Epithelial cell of esophagus (primary cell): ENCODE results near the gene TIMM17B.

Experiments used
- DNase-seq: peaks from one replicate; pipeline ENCODE4 v3.0.0; 2010; ENCODE audit warnings: low read depth
- H3K4me3 ChIP-seq: 2 replicates; pipeline ENCODE4 v1.5.1; 2011; ENCODE audit warnings: mild to moderate bottlenecking, low read length, control low read depth
- TF ChIP-seq, protein P1 (sequence below): IDR thresholded peaks from 2 replicates; pipeline ENCODE4 v1.5.1; 2011; ENCODE audit warnings: low read depth, mild to moderate bottlenecking, low read length, control low read depth, inconsistent platforms; ENCODE audit not compliant: insufficient read depth; ENCODE audit errors: missing control alignments

The TIMM17B gene

DNA sequence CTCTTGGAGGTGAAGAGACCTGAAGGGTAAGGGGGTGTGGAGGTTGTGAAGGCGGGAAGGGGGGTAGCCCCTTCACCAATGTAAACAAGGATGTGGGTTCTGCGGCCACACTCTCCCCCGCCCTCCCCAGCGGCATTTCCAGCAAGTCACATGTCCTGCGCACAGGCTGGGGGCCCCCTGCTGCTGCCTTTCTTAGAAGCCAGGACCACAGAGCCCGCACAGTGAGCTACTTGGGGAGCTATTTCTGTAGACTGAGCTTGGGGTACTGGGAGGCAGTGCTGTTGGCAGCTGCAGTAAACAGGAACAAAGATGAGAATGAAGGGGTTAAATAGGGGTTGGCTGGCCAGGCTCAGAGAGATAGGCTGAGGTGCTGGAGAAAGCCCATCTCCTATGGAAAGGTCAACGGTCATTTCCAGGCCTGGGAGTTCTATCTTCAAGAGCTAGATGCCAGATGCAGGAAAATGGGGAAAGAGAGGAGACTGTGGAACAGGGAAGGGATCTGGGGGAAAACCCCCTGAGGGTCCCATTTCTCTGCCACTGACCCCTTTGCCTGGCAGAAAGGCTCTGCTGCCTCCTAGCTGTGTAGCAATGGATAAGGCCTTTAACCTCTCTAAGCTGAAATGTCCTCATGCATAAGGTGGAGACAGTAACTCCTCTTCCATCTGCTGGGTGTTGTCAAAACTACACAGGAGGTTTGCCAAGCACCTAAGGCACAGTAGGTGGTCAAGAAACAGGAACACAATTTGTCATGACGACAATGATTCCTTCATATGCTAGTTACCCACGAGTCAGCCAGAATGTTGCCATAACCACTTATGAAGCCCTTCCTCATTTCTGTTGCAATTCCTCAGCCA, 39.7 kb upstream of the TIMM17B start:
- no peak for DNase-seq
- H3K4me3 ChIP-seq: no peak overlapping the region
- TF ChIP-seq, protein P1, sequence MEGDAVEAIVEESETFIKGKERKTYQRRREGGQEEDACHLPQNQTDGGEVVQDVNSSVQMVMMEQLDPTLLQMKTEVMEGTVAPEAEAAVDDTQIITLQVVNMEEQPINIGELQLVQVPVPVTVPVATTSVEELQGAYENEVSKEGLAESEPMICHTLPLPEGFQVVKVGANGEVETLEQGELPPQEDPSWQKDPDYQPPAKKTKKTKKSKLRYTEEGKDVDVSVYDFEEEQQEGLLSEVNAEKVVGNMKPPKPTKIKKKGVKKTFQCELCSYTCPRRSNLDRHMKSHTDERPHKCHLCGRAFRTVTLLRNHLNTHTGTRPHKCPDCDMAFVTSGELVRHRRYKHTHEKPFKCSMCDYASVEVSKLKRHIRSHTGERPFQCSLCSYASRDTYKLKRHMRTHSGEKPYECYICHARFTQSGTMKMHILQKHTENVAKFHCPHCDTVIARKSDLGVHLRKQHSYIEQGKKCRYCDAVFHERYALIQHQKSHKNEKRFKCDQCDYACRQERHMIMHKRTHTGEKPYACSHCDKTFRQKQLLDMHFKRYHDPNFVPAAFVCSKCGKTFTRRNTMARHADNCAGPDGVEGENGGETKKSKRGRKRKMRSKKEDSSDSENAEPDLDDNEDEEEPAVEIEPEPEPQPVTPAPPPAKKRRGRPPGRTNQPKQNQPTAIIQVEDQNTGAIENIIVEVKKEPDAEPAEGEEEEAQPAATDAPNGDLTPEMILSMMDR: no peak

DNA sequence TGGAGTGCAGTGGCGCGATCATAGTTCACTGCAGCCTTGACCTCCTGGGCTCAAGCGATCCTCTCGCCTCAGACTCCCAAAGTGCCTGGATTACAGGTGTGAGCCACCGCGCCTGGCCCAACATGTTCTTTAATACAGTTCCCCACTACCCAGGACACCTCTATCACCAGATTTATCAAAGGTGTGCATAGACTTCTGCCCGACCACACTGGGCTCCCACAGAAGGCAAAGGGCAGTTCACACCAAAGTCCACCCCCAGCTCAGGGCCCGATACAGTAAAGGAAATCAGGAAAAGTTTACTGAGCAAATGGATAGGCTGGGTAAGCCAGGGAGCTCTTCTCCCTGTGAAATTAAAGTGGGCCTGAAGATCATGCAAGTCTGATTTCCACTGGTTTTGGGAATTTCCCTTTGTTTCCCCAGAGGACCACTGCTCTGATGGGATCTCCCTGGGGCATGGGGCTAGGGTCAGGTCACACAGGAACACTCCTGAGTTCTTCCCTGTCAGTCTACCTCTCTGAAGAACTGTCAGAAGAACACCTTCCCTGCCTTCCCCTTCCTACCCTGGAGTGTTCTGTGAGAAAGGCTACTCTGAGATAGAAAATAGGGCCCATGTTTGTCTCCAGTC, 39.0 kb upstream of the TIMM17B start:
- H3K4me3 ChIP-seq: no peak overlapping the region
- TF ChIP-seq, protein P1: no peak
- no peak for DNase-seq

DNA sequence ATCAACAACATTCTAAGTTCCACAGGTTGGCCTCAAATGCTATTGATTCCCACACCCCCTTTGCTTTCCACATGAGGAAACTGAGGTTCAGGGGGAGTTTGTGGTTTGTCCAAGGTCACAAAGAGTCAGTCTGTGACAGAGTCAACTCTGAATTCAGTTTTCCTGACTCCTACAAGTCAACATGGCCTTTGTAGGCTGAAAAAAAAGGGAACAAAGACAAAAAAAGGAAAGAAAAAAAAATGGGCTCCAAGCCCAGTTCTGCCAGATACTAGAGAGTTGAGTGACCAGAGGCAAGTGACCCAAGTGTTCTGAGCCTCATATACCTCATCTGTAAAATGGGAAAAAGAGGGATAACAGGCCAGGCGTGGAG, 37.7 kb upstream of the TIMM17B start:
- TF ChIP-seq, protein P1: no peak
- DNase-seq: no peak
- H3K4me3 ChIP-seq: no peak overlapping the region

DNA sequence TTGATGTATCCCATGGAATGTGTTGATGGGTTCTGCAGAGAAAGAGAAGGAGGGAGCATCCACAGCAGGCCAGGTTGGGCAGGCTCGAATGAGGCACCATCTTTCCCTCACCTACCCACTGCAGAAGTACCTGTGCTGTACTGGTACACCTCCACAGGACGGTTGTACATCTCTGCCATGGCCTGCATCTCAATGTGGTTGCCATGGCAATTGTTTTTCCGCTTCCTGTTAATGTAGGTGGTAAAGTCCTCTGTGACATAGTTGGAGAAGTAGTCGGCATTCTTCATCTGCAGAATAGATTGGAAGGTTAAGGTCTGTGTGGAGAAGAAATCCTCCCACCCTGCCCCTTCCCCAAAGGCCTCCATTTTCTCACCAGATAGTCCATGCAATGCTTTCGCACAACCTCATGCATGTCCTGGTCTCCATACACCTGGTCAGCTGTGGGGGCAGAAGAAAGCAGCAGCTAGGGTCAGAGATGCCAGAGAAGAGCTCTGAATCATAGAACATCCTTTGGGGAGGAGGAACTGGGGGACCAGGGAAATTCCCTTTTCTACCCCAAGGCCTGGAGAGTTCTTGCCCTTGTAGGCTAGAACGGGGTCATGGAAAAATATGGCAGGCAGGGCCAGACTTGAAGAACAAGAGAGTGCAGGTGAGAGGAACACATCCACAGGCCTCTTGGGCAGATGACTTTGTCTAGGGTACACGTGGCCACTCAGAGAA, 37.2 kb upstream of the TIMM17B start:
- TF ChIP-seq, protein P1: no peak
- DNase-seq: no peak
- H3K4me3 ChIP-seq: no peak overlapping the region

DNA sequence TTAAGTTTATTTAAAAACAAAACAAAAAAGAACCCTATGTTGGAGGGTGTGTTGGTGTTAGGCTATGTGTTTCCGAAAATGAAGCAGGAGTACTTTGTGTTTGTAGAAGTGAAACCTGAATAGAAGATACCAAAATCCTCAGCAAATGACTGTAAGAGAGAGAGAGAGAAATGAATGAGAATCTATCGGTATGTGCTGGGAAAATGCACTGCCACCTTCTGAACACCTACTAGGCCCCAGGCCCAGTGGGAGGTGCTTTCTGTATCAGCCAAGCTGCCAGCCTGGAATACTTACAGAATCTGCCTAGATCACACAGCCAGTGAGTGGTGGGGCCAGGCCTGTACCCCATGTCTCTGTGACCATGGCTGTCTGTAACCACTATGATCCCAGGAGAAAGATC, 36.2 kb upstream of the TIMM17B start:
- no peak for DNase-seq
- H3K4me3 ChIP-seq: no peak overlapping the region
- TF ChIP-seq, protein P1: no peak

DNA sequence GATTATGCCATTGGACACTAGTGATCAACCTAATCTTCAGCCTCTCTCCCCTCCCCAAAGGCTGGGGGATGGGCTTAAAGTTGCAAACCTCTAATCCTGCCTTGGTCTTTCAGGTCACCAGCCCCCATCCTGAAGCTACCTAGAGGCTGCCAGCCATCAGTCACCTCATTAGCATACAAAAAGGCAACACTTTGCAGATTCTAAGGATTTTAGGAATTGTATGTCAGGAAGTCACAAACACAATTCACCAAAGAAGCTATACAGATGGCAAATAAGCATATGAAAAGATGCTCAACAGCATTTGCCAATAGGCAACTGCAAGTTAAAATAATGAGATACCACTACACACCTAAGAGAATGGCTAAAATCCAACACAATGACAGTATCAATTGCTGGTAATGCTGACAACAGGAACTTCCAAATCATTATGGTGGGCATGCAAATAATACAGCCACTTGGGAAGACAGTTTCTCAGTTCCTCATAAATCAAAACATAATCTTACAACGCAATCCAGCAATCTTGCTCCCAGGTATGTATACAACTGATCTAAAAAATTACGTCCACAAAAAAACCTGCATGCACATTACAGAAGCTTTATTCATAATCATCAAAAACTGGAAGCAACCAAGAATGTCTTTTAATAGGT, 30.3 kb upstream of the TIMM17B start:
- no peak for DNase-seq
- no peak overlapping the region for H3K4me3 ChIP-seq
- TF ChIP-seq, protein P1: no peak
